H1 (cell line): ENCODE measurements around the gene PITX1. TPM values are rescaled to one million over a fixed set of nuclear protein-coding genes. Genes with fewer than 3 reads are reported as not detected.

Experiments
- CTCF ChIA-PET: fragments of 300-600 bp; sonication (Branson Sonifier 250); formaldehyde crosslinking; loops from one replicate; lab custom pipeline; 2021; ENCODE audit not compliant: partially characterized antibody; lab: Charles Lee
- POLR2A ChIA-PET: fragments of 300-600 bp; sonication (Branson Sonifier 250); formaldehyde crosslinking; loops from one replicate; lab custom pipeline; 2021; ENCODE audit warnings: inconsistent platforms; ENCODE audit not compliant: partially characterized antibody; lab: Charles Lee
- DNase-seq, 2 experiments: peaks; one replicate each; pipeline versions ENCODE4 v3.0.0 to v3.0.0-alpha.2; 2010 to 2022; ENCODE audit warnings: low spot score in 2 of 2, low read depth in 1 of 2, mixed read lengths in 1 of 2
- FAIRE-seq: peaks from 2 replicates; lab custom pipeline; 2011; peaks lifted over from hg19 to GRCh38; lab: Jason Lieb, UNC
- H2AFZ ChIP-seq: 2 replicates; pipeline ENCODE4 v1.8.1; 2012; ENCODE audit warnings: low read length, inconsistent platforms
- H2AK5ac ChIP-seq: 2 replicates; pipeline ENCODE4 v1.6.1; 2013; ENCODE audit warnings: low read depth, low read length
- H2BK120ac ChIP-seq: replicated peaks from 2 replicates; pipeline ENCODE3; 2013; ENCODE audit warnings: low read depth, low read length, inconsistent platforms
- H2BK12ac ChIP-seq: 2 replicates; pipeline ENCODE4 v1.6.1; 2013; ENCODE audit warnings: low read depth, low read length
- H2BK15ac ChIP-seq: 2 replicates; pipeline ENCODE4 v1.6.1; 2013; ENCODE audit warnings: low read length
- H2BK20ac ChIP-seq: 2 replicates; pipeline ENCODE4 v1.6.1; 2013; ENCODE audit warnings: low read length
- H2BK5ac ChIP-seq: 2 replicates; pipeline ENCODE4 v1.6.1; 2013; ENCODE audit warnings: low read depth, low read length
- H3K14ac ChIP-seq: 2 replicates; pipeline ENCODE4 v1.6.1; 2013; ENCODE audit warnings: inconsistent platforms; ENCODE audit not compliant: insufficient read length
- H3K18ac ChIP-seq: 2 replicates; pipeline ENCODE4 v1.6.1; 2013; ENCODE audit warnings: low read length; ENCODE audit errors: extremely low read depth
- H3K23ac ChIP-seq: 2 replicates; pipeline ENCODE4 v1.6.1; 2013; ENCODE audit warnings: inconsistent platforms; ENCODE audit not compliant: insufficient read length
- H3K23me2 ChIP-seq: 2 replicates; pipeline ENCODE4 v1.6.1; 2013; ENCODE audit warnings: low read depth, low read length
- H3K27ac ChIP-seq: 2 replicates; pipeline ENCODE4 v1.6.1; 2011; ENCODE audit warnings: low read depth, low read length, inconsistent platforms
- H3K27me3 ChIP-seq, 4 experiments: replicated peaks in 1 of 4; 1 replicate in 1 of 4; 2 replicates in 3 of 4; pipeline versions ENCODE4 v1.6.1 to v1.8.1; 2011 to 2013; ENCODE audit warnings: low read length in 3 of 4, mild to moderate bottlenecking in 3 of 4, inconsistent platforms in 2 of 4, mixed read lengths in 2 of 4, moderate library complexity in 1 of 4; ENCODE audit not compliant: control insufficient read depth in 3 of 4, insufficient read depth in 3 of 4; ENCODE audit errors: extremely low read depth in 1 of 4
- H3K36me3 ChIP-seq, 4 experiments: 2 replicates each; pipeline versions ENCODE4 v1.6.1 to v1.8.1; 2011 to 2013; ENCODE audit warnings: mild to moderate bottlenecking in 4 of 4, low read length in 3 of 4, moderate library complexity in 2 of 4, control low read depth in 1 of 4, inconsistent platforms in 1 of 4; ENCODE audit not compliant: insufficient read depth in 4 of 4, control insufficient read depth in 2 of 4
- H3K4ac ChIP-seq: replicated peaks from 2 replicates; pipeline ENCODE3; 2013; ENCODE audit warnings: low read length, low read depth, mixed read lengths, inconsistent platforms; ENCODE audit not compliant: insufficient read length
- H3K4me1 ChIP-seq, 4 experiments: replicated peaks in 1 of 4; 1 replicate in 1 of 4; 2 replicates in 3 of 4; pipeline versions ENCODE4 v1.6.1 to v1.8.1; 2011 to 2013; ENCODE audit warnings: low read length in 3 of 4, inconsistent platforms in 2 of 4, mixed read lengths in 1 of 4; ENCODE audit not compliant: insufficient read depth in 4 of 4, control insufficient read depth in 3 of 4
- H3K4me2 ChIP-seq, 2 experiments: 2 replicates each; pipeline versions ENCODE4 v1.6.1 to v1.8.1; 2011 to 2013; ENCODE audit warnings: low read depth in 2 of 2, low read length in 2 of 2, control low read depth in 1 of 2, inconsistent platforms in 1 of 2, mild to moderate bottlenecking in 1 of 2; ENCODE audit not compliant: insufficient read depth in 1 of 2
- H3K4me3 ChIP-seq, 4 experiments: fragments of 200-600, 300-600 bp in 1 of 4; sonication (generic), shearing (Covaris generic), sonication (Bioruptor Twin) in 1 of 4; 2 replicates each; pipeline versions ENCODE4 v1.5.1 to v1.8.1; 2011 to 2016; ENCODE audit warnings: low read length in 4 of 4, low read depth in 3 of 4, control low read depth in 2 of 4, inconsistent platforms in 2 of 4, mild to moderate bottlenecking in 2 of 4, mixed read lengths in 1 of 4, moderate library complexity in 1 of 4; ENCODE audit not compliant: insufficient read depth in 2 of 4; ENCODE audit errors: extremely low read depth in 1 of 4
- H3K56ac ChIP-seq: replicated peaks from 2 replicates; pipeline ENCODE3; 2013; ENCODE audit warnings: low read depth, mild to moderate bottlenecking, mixed read lengths, low read length, inconsistent platforms; ENCODE audit not compliant: insufficient read length
- H3K79me1 ChIP-seq: 2 replicates; pipeline ENCODE4 v1.6.1; 2013; ENCODE audit warnings: low read depth, low read length, control low read depth
- H3K79me2 ChIP-seq, 2 experiments: 2 replicates each; pipeline versions ENCODE4 v1.6.1 to v1.8.1; 2012 to 2013; ENCODE audit warnings: low read length in 2 of 2, mild to moderate bottlenecking in 2 of 2, inconsistent platforms in 1 of 2; ENCODE audit not compliant: insufficient read depth in 2 of 2, control insufficient read depth in 1 of 2
- H3K9ac ChIP-seq, 4 experiments: replicated peaks in 1 of 4; 1 replicate in 1 of 4; 2 replicates in 3 of 4; pipeline versions ENCODE4 v1.6.1 to v1.8.1; 2011 to 2013; ENCODE audit warnings: low read depth in 3 of 4, low read length in 3 of 4, control low read depth in 2 of 4, mild to moderate bottlenecking in 2 of 4, moderate library complexity in 2 of 4, inconsistent platforms in 1 of 4; ENCODE audit errors: extremely low read depth in 1 of 4
- H3K9me3 ChIP-seq, 2 experiments: 2 replicates each; pipeline versions ENCODE4 v1.6.1 to v1.8.1; 2012 to 2013; ENCODE audit warnings: mild to moderate bottlenecking in 2 of 2, moderate library complexity in 2 of 2, control low read depth in 1 of 2, inconsistent platforms in 1 of 2, low read depth in 1 of 2, low read length in 1 of 2, mixed read lengths in 1 of 2; ENCODE audit not compliant: insufficient read depth in 2 of 2
- H4K20me1 ChIP-seq, 2 experiments: replicated peaks in 1 of 2; 2 replicates each; pipeline versions ENCODE3 to v1.8.1; 2011 to 2013; ENCODE audit warnings: inconsistent platforms in 2 of 2, low read length in 2 of 2, mild to moderate bottlenecking in 1 of 2; ENCODE audit not compliant: insufficient read depth in 2 of 2, control insufficient read depth in 1 of 2
- H4K5ac ChIP-seq: 2 replicates; pipeline ENCODE4 v1.6.1; 2013; ENCODE audit warnings: low read length, low read depth, mixed read lengths, inconsistent platforms; ENCODE audit not compliant: insufficient read length
- H4K8ac ChIP-seq: 2 replicates; pipeline ENCODE4 v1.8.0; 2013; ENCODE audit warnings: mild to moderate bottlenecking, moderate library complexity, low read length, inconsistent platforms; ENCODE audit not compliant: insufficient read depth; ENCODE audit errors: extremely low read depth
- H4K91ac ChIP-seq: replicated peaks from 2 replicates; pipeline ENCODE3; 2013; ENCODE audit warnings: low read length, mixed read lengths, inconsistent platforms; ENCODE audit not compliant: insufficient read length
- BACH1 ChIP-seq: IDR thresholded peaks from 2 replicates; pipeline ENCODE4 v1.6.1; 2012; ENCODE audit warnings: low read length, improper control_type of control experiment
- CHD2 ChIP-seq: IDR thresholded peaks from 2 replicates; pipeline ENCODE4 v1.6.1; 2012; ENCODE audit warnings: low read length, improper control_type of control experiment
- CREB1 ChIP-seq: IDR thresholded peaks from 2 replicates; pipeline ENCODE4 v1.6.1; 2012; ENCODE audit warnings: inconsistent platforms
- E2F6 ChIP-seq: IDR thresholded peaks from 2 replicates; pipeline ENCODE4 v1.6.1; 2012; ENCODE audit warnings: inconsistent platforms
- EGR1 ChIP-seq: IDR thresholded peaks from 2 replicates; pipeline ENCODE4 v1.6.1; 2011; ENCODE audit warnings: low read depth, low read length, borderline replicate concordance
- JUN ChIP-seq: IDR thresholded peaks from 2 replicates; pipeline ENCODE4 v1.6.1; 2011; ENCODE audit warnings: low read depth, mild to moderate bottlenecking, improper control_type of control experiment, low read length
- KDM1A ChIP-seq: fragments of 200-600, 300-600 bp; sonication (generic); IDR thresholded peaks from 2 replicates; pipeline ENCODE4 v1.7.1; 2016; ENCODE audit warnings: mild to moderate bottlenecking, low read length, borderline replicate concordance
- NANOG ChIP-seq: IDR thresholded peaks from 2 replicates; pipeline ENCODE4 v1.6.1; 2011; ENCODE audit warnings: low read length, low read depth, mild to moderate bottlenecking, inconsistent platforms; ENCODE audit not compliant: insufficient read depth, poor library complexity, severe bottlenecking
- TAF1 ChIP-seq: IDR thresholded peaks from 2 replicates; pipeline ENCODE4 v1.6.1; 2011; ENCODE audit warnings: mild to moderate bottlenecking, low read depth, low read length
- TEAD4 ChIP-seq: IDR thresholded peaks from 2 replicates; pipeline ENCODE4 v1.6.1; 2012; ENCODE audit warnings: low read depth, low read length, inconsistent platforms, mixed read lengths
- WGBS, 2 experiments: shearing (Covaris generic) in 1 of 2; methylation state at CpG; one replicate each; pipeline versions ENCODE4 v1.1.6 to v1.1.7; 2013 to 2015; ENCODE audit warnings: low lambda C conversion rate in 2 of 2, mixed read lengths in 2 of 2, inconsistent platforms in 1 of 2, low coverage in 1 of 2, missing lambda C conversion rate in 1 of 2; ENCODE audit not compliant: insufficient replicate concordance in 2 of 2, insufficient coverage in 1 of 2, insufficient read length in 1 of 2; ENCODE audit errors: extremely low coverage in 1 of 2, missing lambda C conversion rate in 1 of 2; 5-methylcytosine and 5-hydroxymethylcytosine counted together
- polyA plus RNA-seq, 7 experiments: library from polyadenylated mRNA; depleted of rRNA in 3 of 7; stranded (reverse) in 5 of 7; unstranded in 2 of 7; fragments of >200 nt in 5 of 7; fragments of 200-250 nt in 2 of 7; gene quantifications; 1 replicate in 5 of 7; 2 replicates in 1 of 7; 4 replicates in 1 of 7; pipeline versions ENCODE4 v1.2.1 to v1.2.3, GENCODE V29; 2011 to 2013; ENCODE audit warnings: missing spikeins in 2 of 7, mixed read lengths in 2 of 7
- total RNA-seq: library from RNA; stranded (reverse); fragmentation: NEBNext Ultra II Directional; extraction: Animal tissue kit (Norgen Biotek cat#: 25700); gene quantifications from 2 replicates; pipeline ENCODE4 v1.2.1, GENCODE V29; 2021

Gene PITX1
- total and polyA plus RNA-seq, 2 of the 8 experiments (the other 6 are each of a cell fraction or from before 2014, with no cell fraction given), result 0.03 TPM; not detected in 1

GRCh38 chr5:135013445-135013844, 20.6 kb downstream of the PITX1 start:
- ChIA-PET POLR2A (no interaction called here), CTCF (interaction anchor here (0.6 to 1.1 kb wide), 3 partner anchors 11 to 426 kb away, joined by 3 to 4 read pairs (median 3); no protein-coding TSS in a partner anchor)
- H3K4ac ChIP-seq, result no peak overlapping the region
- no peak overlapping the region for H2BK12ac ChIP-seq
- no peaks in the 10 kb centered on the region for H3K36me3 ChIP-seq
- no peak overlapping the region for H3K9ac ChIP-seq
- no peak overlapping the region for H2AFZ ChIP-seq
- no peaks in the 10 kb centered on the region for H4K20me1 ChIP-seq
- no peak overlapping the region for H3K27ac ChIP-seq
- no peak overlapping the region for H3K4me2 ChIP-seq
- no peak overlapping the region for H2BK20ac ChIP-seq
- H2BK120ac ChIP-seq, result no peak overlapping the region
- no peak overlapping the region for H2BK5ac ChIP-seq
- H3K23ac ChIP-seq, result no peak overlapping the region
- H3K18ac ChIP-seq, result no peak overlapping the region
- H3K9me3 ChIP-seq, result no peaks in the 10 kb centered on the region
- H3K4me3 ChIP-seq, result no peak overlapping the region
- no peaks in the 10 kb centered on the region for H3K23me2 ChIP-seq
- no peak overlapping the region for H3K56ac ChIP-seq
- H3K79me1 ChIP-seq, result no peaks in the 10 kb centered on the region
- peaks cover 0 to 6% (median under 1%) of the 10 kb centered on the region in 4 experiments; a peak in 1 of 7 replicates for H3K4me1 ChIP-seq
- no peak for TF ChIP-seq TAF1
- TF ChIP-seq E2F6, result no peak
- TF ChIP-seq TEAD4, result no peak
- no peak for TF ChIP-seq CHD2
- TF ChIP-seq KDM1A, result no peak
- no peak for TF ChIP-seq CREB1
- TF ChIP-seq NANOG, result no peak
- no peak for TF ChIP-seq BACH1
- no peak for TF ChIP-seq JUN
- no peak for TF ChIP-seq EGR1
- DNase-seq (no peak), FAIRE-seq (no peak)
- no peak overlapping the region for H4K91ac ChIP-seq
- no peak overlapping the region for H3K14ac ChIP-seq
- H4K8ac ChIP-seq, result no peak overlapping the region
- H3K79me2 ChIP-seq, result no peaks in the 10 kb centered on the region
- 93% methylated on average over 7 of the region's 7 CpGs; no CpG with 5 or more reads in 1 of the 2 experiments for WGBS, 2 experiments
- H4K5ac ChIP-seq, result no peak overlapping the region
- H2BK15ac ChIP-seq, result no peak overlapping the region
- no peak overlapping the region for H2AK5ac ChIP-seq
- H3K27me3 ChIP-seq, result no peaks in the 10 kb centered on the region; a peak in 1 of 7 replicates
